SJSA1 (cell line): Measurements from ENCODE around the gene KCNV2. TPM values are rescaled to one million over a fixed set of nuclear protein-coding genes. Genes with fewer than 3 reads are reported as not detected.

Experiments
- DNase-seq, 2 experiments: peaks; one replicate each; pipeline ENCODE4 v3.0.0-alpha.2; 2015 to 2020; ENCODE audit warnings: low spot score in 2 of 2, low read depth in 1 of 2
- H3K27ac ChIP-seq: fragments of 250-450 bp; sonication (Bioruptor Pico); 2 replicates; pipeline ENCODE4 v1.5.1; 2020; ENCODE audit warnings: mild to moderate bottlenecking, moderate library complexity
- H3K27me3 ChIP-seq: fragments of 250-450 bp; sonication (Bioruptor Pico); replicated peaks from 2 replicates; pipeline ENCODE4 v1.5.1; 2020; ENCODE audit warnings: mild to moderate bottlenecking, moderate library complexity
- H3K36me3 ChIP-seq: fragments of 250-450 bp; sonication (Bioruptor Pico); 2 replicates; pipeline ENCODE4 v1.5.1; 2020; ENCODE audit warnings: mild to moderate bottlenecking
- H3K4me1 ChIP-seq: fragments of 250-450 bp; sonication (Bioruptor Pico); replicated peaks from 2 replicates; pipeline ENCODE4 v1.6.1; 2021; ENCODE audit warnings: mild to moderate bottlenecking
- H3K4me3 ChIP-seq: fragments of 250-450 bp; sonication (Bioruptor Pico); 2 replicates; pipeline ENCODE4 v1.5.1; 2020; ENCODE audit warnings: mild to moderate bottlenecking
- H3K9me3 ChIP-seq: fragments of 250-450 bp; sonication (Bioruptor Pico); replicated peaks from 2 replicates; pipeline ENCODE4 v1.5.1; 2020; ENCODE audit warnings: mild to moderate bottlenecking
- total RNA-seq: library from RNA; depleted of rRNA; stranded (reverse); fragments of >200 nt; shearing (Covaris generic); gene quantifications from 2 replicates; pipeline ENCODE4 v1.2.3, GENCODE V29; 2014

The KCNV2 gene
- total RNA-seq, 1 experiment from 2014 or later, result not detected

GRCh38 chr9:2726650-2727340 lies 9.5 kb downstream of the KCNV2 start:
- Histone ChIP-seq H3K27me3 (no peaks in the 10 kb centered on the region), H3K27ac (no peak overlapping the region), H3K9me3 (no peaks in the 10 kb centered on the region), H3K4me1 (peaks cover 12% of the 10 kb centered on the region; the same call in 1 of the 2 replicates), H3K36me3 (no peaks in the 10 kb centered on the region), H3K4me3 (no peak overlapping the region)
- peak in 1 of 2 experiments; percentile 10 for DNase-seq

DNA sequence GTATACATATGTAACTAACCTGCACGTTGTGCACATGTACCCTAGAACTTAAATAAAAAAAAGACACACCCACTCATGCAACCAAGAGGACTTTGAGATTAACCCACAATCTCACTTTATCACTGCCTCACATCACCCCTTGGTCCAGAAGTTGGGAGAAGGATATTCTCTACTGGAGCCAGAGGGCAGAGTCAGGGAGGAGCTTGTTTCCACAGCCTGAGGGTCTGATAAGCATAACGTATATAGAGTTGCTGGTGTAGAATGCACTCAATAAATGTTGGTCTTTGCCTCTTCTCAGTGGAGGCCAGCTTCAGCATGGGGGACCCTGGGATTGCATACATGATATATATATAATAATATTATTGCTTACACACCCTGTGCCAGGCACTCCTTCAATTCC lies 10.1 kb downstream of the KCNV2 start:
- no peak overlapping the region for H3K27ac ChIP-seq
- H3K4me3 ChIP-seq, result no peak overlapping the region
- H3K27me3 ChIP-seq, result no peaks in the 10 kb centered on the region
- no peak for DNase-seq
- H3K9me3 ChIP-seq, result no peaks in the 10 kb centered on the region
- no peaks in the 10 kb centered on the region for H3K36me3 ChIP-seq
- H3K4me1 ChIP-seq, result peaks cover 12% of the 10 kb centered on the region; the same call in 1 of the 2 replicates

DNA sequence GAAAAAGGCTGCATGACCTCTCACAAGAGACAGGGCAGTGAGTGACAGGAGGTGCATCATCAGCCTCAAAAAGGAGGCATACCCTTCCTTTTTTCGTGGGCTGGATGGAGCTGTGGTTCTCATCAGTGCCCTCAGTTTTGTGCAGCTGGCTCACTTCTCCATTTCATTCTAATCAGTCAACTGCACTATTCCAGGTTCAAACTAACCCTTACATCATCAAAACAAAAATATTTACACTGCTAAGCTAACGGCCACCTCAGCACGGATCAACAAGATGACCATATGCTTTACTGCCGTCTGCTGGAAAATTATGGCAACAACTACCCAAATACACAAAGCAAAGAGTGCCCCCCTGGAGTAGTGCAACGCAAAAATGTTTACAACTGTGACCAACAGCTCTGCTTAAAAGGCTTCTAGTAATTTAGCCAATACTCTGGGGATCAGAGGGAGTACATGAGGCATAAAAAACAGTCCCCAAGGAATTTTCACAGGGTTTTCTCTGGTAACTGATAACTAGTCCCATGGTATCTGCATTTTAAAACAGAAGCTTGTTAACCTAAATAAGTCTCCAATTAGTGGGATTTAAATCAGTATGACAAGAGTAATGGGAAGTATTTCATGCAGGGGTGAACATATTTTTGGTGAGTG lies 10.8 kb downstream of the KCNV2 start:
- Histone ChIP-seq H3K4me1 (peaks cover 12% of the 10 kb centered on the region; the same call in 1 of the 2 replicates), H3K27me3 (no peaks in the 10 kb centered on the region), H3K9me3 (no peaks in the 10 kb centered on the region), H3K27ac (no peak overlapping the region), H3K4me3 (no peak overlapping the region), H3K36me3 (no peaks in the 10 kb centered on the region)
- peak in 1 of 2 experiments; percentile 53 for DNase-seq

- no peak for DNase-seq
- H3K27ac ChIP-seq, result no peak overlapping the region
- no peak overlapping the region for H3K4me3 ChIP-seq
- H3K4me1 ChIP-seq, result peaks cover 12% of the 10 kb centered on the region; the same call in 1 of the 2 replicates
- H3K27me3 ChIP-seq, result no peaks in the 10 kb centered on the region
- H3K9me3 ChIP-seq, result no peaks in the 10 kb centered on the region
- no peaks in the 10 kb centered on the region for H3K36me3 ChIP-seq
These were observed 11.7 kb downstream of the KCNV2 start for GRCh38 chr9:2729003-2729402.

DNA sequence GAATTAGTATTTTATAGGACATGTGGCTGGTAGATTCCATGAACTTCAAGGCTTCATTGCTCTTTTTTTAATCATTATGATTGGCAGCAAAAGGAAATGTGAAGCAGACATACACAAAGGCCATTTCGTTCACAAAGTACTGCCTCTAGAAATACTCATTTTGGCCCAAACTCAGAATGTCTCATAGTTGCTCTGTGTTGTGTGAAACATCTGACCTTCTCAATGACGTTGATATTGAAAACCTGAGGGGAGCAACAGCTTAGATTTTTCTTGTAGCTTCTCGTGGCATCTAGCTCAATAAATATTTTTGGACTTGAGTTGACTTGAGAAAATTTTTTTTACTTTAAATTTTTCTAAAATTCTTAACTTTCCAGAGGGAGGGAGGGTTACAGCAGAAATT lies 12.4 kb downstream of the KCNV2 start:
- H3K4me3 ChIP-seq, result no peak overlapping the region
- no peaks in the 10 kb centered on the region for H3K27me3 ChIP-seq
- DNase-seq, result no peak
- H3K27ac ChIP-seq, result no peak overlapping the region
- H3K36me3 ChIP-seq, result no peaks in the 10 kb centered on the region
- no peaks in the 10 kb centered on the region for H3K9me3 ChIP-seq
- H3K4me1 ChIP-seq, result peaks cover 12% of the 10 kb centered on the region; the same call in 1 of the 2 replicates

DNA sequence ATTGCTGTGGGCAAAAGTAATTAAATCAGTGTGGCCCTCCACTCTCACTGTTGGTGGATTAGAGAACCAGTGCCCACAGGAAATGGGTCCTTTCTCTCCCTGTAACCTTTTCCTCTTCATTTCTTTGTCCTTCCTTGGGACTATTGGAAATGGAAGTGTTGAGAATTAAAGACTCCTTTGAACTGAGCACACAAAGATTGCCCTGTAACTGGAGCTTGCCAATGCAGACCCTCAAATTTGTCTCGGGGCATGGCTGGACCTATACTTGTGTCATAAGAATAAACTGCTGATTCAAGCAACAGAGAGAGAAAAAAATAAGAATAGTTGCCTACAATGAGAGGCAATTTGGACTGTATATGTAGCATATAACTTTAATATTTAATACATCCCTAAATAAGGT lies 13.7 kb downstream of the KCNV2 start:
- DNase-seq, result no peak
- H3K4me1 ChIP-seq, result peaks cover 12% of the 10 kb centered on the region; the same call in 1 of the 2 replicates
- no peak overlapping the region for H3K4me3 ChIP-seq
- H3K27ac ChIP-seq, result no peak overlapping the region
- no peaks in the 10 kb centered on the region for H3K27me3 ChIP-seq
- H3K9me3 ChIP-seq, result no peaks in the 10 kb centered on the region
- no peaks in the 10 kb centered on the region for H3K36me3 ChIP-seq

- no peaks in the 10 kb centered on the region for H3K36me3 ChIP-seq
These were observed 15.2 kb downstream of the KCNV2 start for GRCh38 chr9:2732492-2732891.

GRCh38 chr9:2740616-2741015 lies 23.3 kb downstream of the KCNV2 start:
- no peaks in the 10 kb centered on the region for H3K27me3 ChIP-seq
- no peak overlapping the region for H3K27ac ChIP-seq
- no peaks in the 10 kb centered on the region for H3K9me3 ChIP-seq
- DNase-seq, result no peak
- no peaks in the 10 kb centered on the region for H3K36me3 ChIP-seq
- no peak overlapping the region for H3K4me3 ChIP-seq
- no peaks in the 10 kb centered on the region for H3K4me1 ChIP-seq

More at GRCh38 chr9:2732492-2732891, 15.2 kb downstream of the KCNV2 start:
- Histone ChIP-seq H3K27ac (no peak overlapping the region), H3K4me1 (peaks cover 9% of the 10 kb centered on the region; the same call in 1 of the 2 replicates), H3K4me3 (no peak overlapping the region), H3K9me3 (no peaks in the 10 kb centered on the region), H3K27me3 (no peaks in the 10 kb centered on the region)
- no peak for DNase-seq

DNA sequence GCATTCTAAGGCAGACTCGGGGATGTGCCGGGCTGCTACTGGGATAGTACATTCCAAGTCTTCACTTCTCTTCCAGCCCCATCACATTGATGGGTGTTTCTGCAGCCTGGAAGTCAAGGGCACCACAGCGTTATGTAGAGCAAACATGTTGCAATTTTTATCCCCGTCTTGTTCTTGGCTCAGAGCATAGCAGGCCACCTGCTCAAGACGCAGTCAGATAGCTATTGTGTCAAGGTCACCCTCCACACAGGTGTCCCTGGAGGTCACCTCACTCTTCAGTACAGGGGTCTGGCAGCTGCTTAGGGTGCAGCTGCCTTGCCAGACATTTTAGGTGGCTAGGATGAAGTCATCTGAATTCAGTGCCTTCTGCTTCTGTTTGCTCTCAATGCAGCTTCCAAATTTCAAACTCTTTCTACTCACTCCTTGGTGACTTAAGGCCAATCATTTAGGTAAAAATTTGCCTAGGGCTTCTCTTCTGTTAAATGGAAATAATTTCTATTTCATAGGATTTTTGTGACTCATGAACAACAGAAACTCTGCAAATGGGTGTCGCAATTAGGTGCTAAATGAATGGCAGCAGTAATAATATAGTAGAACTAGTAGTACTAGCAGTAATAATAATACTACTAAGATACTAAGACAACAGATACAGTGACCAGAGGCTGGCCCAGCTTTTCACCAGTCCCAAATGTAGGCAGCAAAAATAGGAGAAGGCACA lies 24.3 kb downstream of the KCNV2 start:
- no peak overlapping the region for H3K27ac ChIP-seq
- no peak for DNase-seq
- no peaks in the 10 kb centered on the region for H3K4me1 ChIP-seq
- H3K27me3 ChIP-seq, result no peaks in the 10 kb centered on the region
- no peak overlapping the region for H3K4me3 ChIP-seq
- H3K36me3 ChIP-seq, result no peaks in the 10 kb centered on the region
- no peaks in the 10 kb centered on the region for H3K9me3 ChIP-seq

DNA sequence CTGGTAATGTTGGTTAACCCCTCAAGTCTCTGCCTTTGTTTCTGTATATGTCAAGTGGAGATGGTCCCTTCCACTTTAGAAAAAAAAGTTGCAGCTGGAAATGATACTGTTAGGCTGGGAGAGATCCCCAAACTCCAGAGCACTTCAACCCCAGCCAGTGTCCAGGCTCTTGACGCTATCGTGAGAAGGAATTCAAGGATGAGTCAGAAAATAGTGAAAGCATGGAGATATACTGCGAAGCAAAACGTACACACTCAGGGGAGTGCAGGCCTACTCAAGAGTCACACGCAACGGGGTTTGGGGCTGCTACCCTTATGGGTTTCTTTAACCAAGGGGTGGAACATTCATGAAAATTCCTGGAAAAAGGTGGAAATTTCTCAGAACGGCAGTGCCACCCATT lies 24.9 kb downstream of the KCNV2 start:
- no peaks in the 10 kb centered on the region for H3K27me3 ChIP-seq
- no peak for DNase-seq
- H3K9me3 ChIP-seq, result no peaks in the 10 kb centered on the region
- H3K4me1 ChIP-seq, result no peaks in the 10 kb centered on the region
- no peaks in the 10 kb centered on the region for H3K36me3 ChIP-seq
- H3K27ac ChIP-seq, result no peak overlapping the region
- H3K4me3 ChIP-seq, result no peak overlapping the region

GRCh38 chr9:2743937-2744529 lies 26.7 kb downstream of the KCNV2 start:
- Histone ChIP-seq H3K9me3 (no peaks in the 10 kb centered on the region), H3K4me3 (no peak overlapping the region), H3K27me3 (no peaks in the 10 kb centered on the region), H3K36me3 (no peaks in the 10 kb centered on the region), H3K27ac (no peak overlapping the region), H3K4me1 (no peaks in the 10 kb centered on the region)
- no peak for DNase-seq

DNA sequence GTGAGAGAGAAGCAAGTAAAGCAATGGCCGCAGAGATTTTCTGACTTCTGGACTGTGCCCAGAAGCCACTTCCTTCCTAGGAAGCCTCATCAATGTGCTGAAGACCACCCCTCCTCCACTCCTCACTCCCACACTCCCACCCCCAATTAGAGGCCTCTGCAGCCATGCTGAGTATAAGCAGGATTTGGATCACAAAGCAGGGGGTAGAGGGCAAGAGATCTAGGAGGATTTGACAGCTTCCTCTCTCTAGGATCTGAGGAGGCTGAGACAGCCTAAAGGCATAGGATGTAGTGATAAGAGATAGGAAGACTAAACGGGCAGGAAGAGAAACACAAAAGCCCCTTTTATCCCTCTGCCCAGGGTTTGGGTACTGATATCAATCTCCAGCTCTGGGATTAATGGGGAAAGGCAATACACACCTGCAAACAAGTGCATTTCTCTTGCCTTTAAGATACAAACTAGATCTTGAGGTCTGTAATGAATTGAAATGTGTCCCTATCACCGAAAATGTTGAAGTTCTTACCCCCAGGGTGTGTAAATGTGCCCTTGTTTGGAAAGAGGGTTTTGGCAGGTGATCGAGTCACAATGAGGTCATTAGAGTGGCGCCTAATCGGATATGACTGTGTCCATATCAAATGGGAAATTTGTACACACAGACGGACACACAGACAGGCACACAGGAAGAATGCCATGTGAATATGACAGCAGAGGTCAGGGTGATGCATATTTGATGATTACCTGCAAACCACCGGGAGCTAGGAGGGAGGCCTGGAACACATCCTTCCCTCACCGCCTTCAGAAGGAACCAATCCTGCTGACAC lies 28.5 kb downstream of the KCNV2 start:
- no peak for DNase-seq
- no peaks in the 10 kb centered on the region for H3K9me3 ChIP-seq
- no peaks in the 10 kb centered on the region for H3K27me3 ChIP-seq
- no peak overlapping the region for H3K27ac ChIP-seq
- no peaks in the 10 kb centered on the region for H3K36me3 ChIP-seq
- H3K4me3 ChIP-seq, result no peak overlapping the region
- no peaks in the 10 kb centered on the region for H3K4me1 ChIP-seq

GRCh38 chr9:2749485-2749884 lies 32.2 kb downstream of the KCNV2 start:
- Histone ChIP-seq H3K4me1 (no peaks in the 10 kb centered on the region), H3K9me3 (no peaks in the 10 kb centered on the region), H3K27ac (no peak overlapping the region), H3K4me3 (no peak overlapping the region), H3K27me3 (no peaks in the 10 kb centered on the region), H3K36me3 (no peaks in the 10 kb centered on the region)
- no peak for DNase-seq
